Keratinocyte (primary cell): ENCODE results near the gene KCNA3. TPM values are rescaled to one million over a fixed set of nuclear protein-coding genes. Genes with fewer than 3 reads are reported as not detected.

ENCODE experiments used
- DNase-seq: peaks from one replicate; pipeline ENCODE4 v3.0.0-alpha.2; 2011; ENCODE audit warnings: low read depth, missing footprints, low spot score
- FAIRE-seq: peaks from 2 replicates; lab custom pipeline; 2011; peaks lifted over from hg19 to GRCh38; lab: Jason Lieb, UNC
- H2AFZ ChIP-seq: 2 replicates; pipeline ENCODE4 v1.6.0; 2012; ENCODE audit warnings: low read length, control low read depth, inconsistent platforms; ENCODE audit not compliant: control insufficient read depth
- H3K27ac ChIP-seq: 2 replicates; pipeline ENCODE4 v1.5.1; 2011; ENCODE audit warnings: low read length; ENCODE audit not compliant: control insufficient read depth, insufficient read depth
- H3K27me3 ChIP-seq: 3 replicates; pipeline ENCODE4 v1.6.0; 2011; ENCODE audit warnings: low read length; ENCODE audit not compliant: control insufficient read depth, insufficient read depth; ENCODE audit errors: extremely low read depth
- H3K36me3 ChIP-seq, 2 experiments: 2 replicates in 1 of 2; 3 replicates in 1 of 2; pipeline ENCODE4 v1.5.1; 2011; ENCODE audit warnings: low read length in 2 of 2, mild to moderate bottlenecking in 1 of 2; ENCODE audit not compliant: control insufficient read depth in 2 of 2, insufficient read depth in 2 of 2; ENCODE audit errors: extremely low read depth in 1 of 2
- H3K4me1 ChIP-seq: 3 replicates; pipeline ENCODE4 v1.5.1; 2011; ENCODE audit warnings: low read length; ENCODE audit not compliant: control insufficient read depth, insufficient read depth; ENCODE audit errors: extremely low read depth
- H3K4me2 ChIP-seq: 3 replicates; pipeline ENCODE4 v1.6.0; 2011; ENCODE audit warnings: low read depth, low read length; ENCODE audit not compliant: control insufficient read depth, insufficient read depth; ENCODE audit errors: extremely low read depth
- H3K4me3 ChIP-seq, 3 experiments: fragments of 200-600 bp in 1 of 3; sonication (generic) in 1 of 3; 2 replicates in 2 of 3; 3 replicates in 1 of 3; pipeline ENCODE4 v1.5.1; 2011 to 2016; ENCODE audit warnings: low read length in 3 of 3, mild to moderate bottlenecking in 3 of 3, control low read depth in 2 of 3, inconsistent platforms in 1 of 3, low read depth in 1 of 3, mixed read lengths in 1 of 3, mixed run types in 1 of 3, moderate library complexity in 1 of 3; ENCODE audit not compliant: control insufficient read depth in 2 of 3, insufficient read depth in 2 of 3; ENCODE audit errors: extremely low read depth in 1 of 3
- H3K79me2 ChIP-seq: 2 replicates; pipeline ENCODE4 v1.6.0; 2012; ENCODE audit warnings: low read length; ENCODE audit not compliant: control insufficient read depth, insufficient read depth
- H3K9ac ChIP-seq: 3 replicates; pipeline ENCODE4 v1.6.0; 2011; ENCODE audit warnings: low read length; ENCODE audit not compliant: control insufficient read depth, insufficient read depth; ENCODE audit errors: extremely low read depth
- H3K9me1 ChIP-seq: 3 replicates; pipeline ENCODE4 v1.6.0; 2011; ENCODE audit warnings: low read length; ENCODE audit not compliant: control insufficient read depth, insufficient read depth; ENCODE audit errors: extremely low read depth
- H3K9me3 ChIP-seq: 2 replicates; pipeline ENCODE4 v1.5.1; 2012; ENCODE audit warnings: low read depth, low read length; ENCODE audit not compliant: control insufficient read depth
- H4K20me1 ChIP-seq: 3 replicates; pipeline ENCODE4 v1.6.0; 2011; ENCODE audit warnings: low read length; ENCODE audit not compliant: control insufficient read depth, insufficient read depth; ENCODE audit errors: extremely low read depth
- CTCF ChIP-seq, 3 experiments: IDR thresholded peaks in 1 of 3; conservative IDR thresholded peaks in 1 of 3; optimal IDR thresholded peaks in 1 of 3; 2 replicates in 2 of 3; 3 replicates in 1 of 3; pipeline versions ENCODE3 to v1.5.1; 2011; ENCODE audit warnings: low read length in 3 of 3, mild to moderate bottlenecking in 3 of 3, moderate library complexity in 2 of 3, control low read depth in 1 of 3, inconsistent platforms in 1 of 3; ENCODE audit not compliant: insufficient read depth in 2 of 3; ENCODE audit errors: extremely low read depth in 1 of 3
- EZH2 ChIP-seq: IDR thresholded peaks from one replicate; pipeline ENCODE4 v1.6.1; 2012; ENCODE audit warnings: inconsistent platforms, mild to moderate bottlenecking, low read length, moderate library complexity
- dilution Hi-C: fragments of 300-500 bp; cut with MboI; formaldehyde crosslinking; loops from one replicate; pipeline ENCODE4 v1.7.0; 2020; ENCODE audit warnings: low sequenced_read_pairs; ENCODE audit not compliant: extremely low pct_ligation_motif_present
- polyA plus RNA-seq, 5 experiments: library from polyadenylated mRNA; depleted of rRNA in 3 of 5; stranded (reverse) in 3 of 5; stranded (forward) in 1 of 5; unstranded in 1 of 5; fragments of >200 nt; gene quantifications; 1 replicate in 1 of 5; 2 replicates in 3 of 5; 3 replicates in 1 of 5; pipeline versions ENCODE4 v1.2.1 to v1.2.3, GENCODE V29; 2011 to 2012; ENCODE audit warnings: missing spikeins in 2 of 5, low read depth in 1 of 5, low replicate concordance in 1 of 5

The KCNA3 gene
- polyA plus RNA-seq, 1 donor (not counting 4 experiments of a cell fraction or from before 2014, with no cell fraction given): not detected

GRCh38 chr1:110682898-110683297 is 8.2 kb upstream of the KCNA3 start:
- no peaks in the 10 kb centered on the region for H3K79me2 ChIP-seq
- H3K4me3 ChIP-seq: no peak overlapping the region
- no peaks in the 10 kb centered on the region for H3K9me1 ChIP-seq
- DNase-seq (no peak), FAIRE-seq (no peak)
- H4K20me1 ChIP-seq: no peaks in the 10 kb centered on the region
- H3K9me3 ChIP-seq: no peaks in the 10 kb centered on the region
- no peak overlapping the region for H2AFZ ChIP-seq
- H3K4me2 ChIP-seq: no peak overlapping the region
- H3K27me3 ChIP-seq: peaks cover 6% of the 10 kb centered on the region
- H3K9ac ChIP-seq: no peak overlapping the region
- no peaks in the 10 kb centered on the region for H3K36me3 ChIP-seq
- no peak for TF ChIP-seq EZH2
- no peak for TF ChIP-seq CTCF (optimal IDR thresholded peaks at IDR 0.05 in 1 of 3, IDR thresholded peaks at IDR 0.05 in 1 of 3, conservative IDR thresholded peaks at IDR 0.05 in 1 of 3; ENCODE audit: extremely low read depth in 1 of 3, insufficient read depth in 2 of 3, low read length in 3 of 3)
- no peaks in the 10 kb centered on the region for H3K4me1 ChIP-seq
- H3K27ac ChIP-seq: no peak overlapping the region
- dilution Hi-C loops: no loop called here

- Histone ChIP-seq H3K4me2 (no peak overlapping the region), H3K36me3 (no peaks in the 10 kb centered on the region), H3K9me3 (no peaks in the 10 kb centered on the region), H4K20me1 (no peaks in the 10 kb centered on the region), H3K79me2 (no peaks in the 10 kb centered on the region), H2AFZ (no peak overlapping the region), H3K9me1 (no peaks in the 10 kb centered on the region), H3K4me1 (no peaks in the 10 kb centered on the region), H3K27me3 (peaks cover 18% of the 10 kb centered on the region), H3K4me3 (no peak overlapping the region), H3K27ac (no peak overlapping the region), H3K9ac (no peak overlapping the region)
- dilution Hi-C loops: no loop called here
- DNase-seq (no peak), FAIRE-seq (no peak)
- no peak for TF ChIP-seq EZH2
- no peak for TF ChIP-seq CTCF (optimal IDR thresholded peaks at IDR 0.05 in 1 of 3, IDR thresholded peaks at IDR 0.05 in 1 of 3, conservative IDR thresholded peaks at IDR 0.05 in 1 of 3; ENCODE audit: extremely low read depth in 1 of 3, insufficient read depth in 2 of 3, low read length in 3 of 3)
These were observed 5.4 kb upstream of the KCNA3 start for GRCh38 chr1:110680036-110680735.
